MV-4-11 (cell line): ENCODE data around the gene DEFB132.
A peak's percentile ranks its signal among the peaks of the same experiment; 100 is the strongest.
"Not testable (repeated sequence)": the region's sequence is repeated elsewhere in the genome, so short reads cannot be mapped to it uniquely, and the experiment has no call there.

ENCODE experiments used
- DNase-seq: peaks from one replicate; lab custom pipeline; 2025; lab: John Stamatoyannopoulos, UW

Gene DEFB132

GRCh38 chr20:257419-257818, at the start of gene DEFB132:
Gene DEFB132, plus strand, starts transcription at chr20:257724. Its CDS starts 55 bp downstream, at chr20:257779.
- DNase-seq: no peak

- peak; percentile 56 for DNase-seq
Observed at GRCh38 chr20:208942-209566, 48.5 kb upstream of the DEFB132 start.

DNA sequence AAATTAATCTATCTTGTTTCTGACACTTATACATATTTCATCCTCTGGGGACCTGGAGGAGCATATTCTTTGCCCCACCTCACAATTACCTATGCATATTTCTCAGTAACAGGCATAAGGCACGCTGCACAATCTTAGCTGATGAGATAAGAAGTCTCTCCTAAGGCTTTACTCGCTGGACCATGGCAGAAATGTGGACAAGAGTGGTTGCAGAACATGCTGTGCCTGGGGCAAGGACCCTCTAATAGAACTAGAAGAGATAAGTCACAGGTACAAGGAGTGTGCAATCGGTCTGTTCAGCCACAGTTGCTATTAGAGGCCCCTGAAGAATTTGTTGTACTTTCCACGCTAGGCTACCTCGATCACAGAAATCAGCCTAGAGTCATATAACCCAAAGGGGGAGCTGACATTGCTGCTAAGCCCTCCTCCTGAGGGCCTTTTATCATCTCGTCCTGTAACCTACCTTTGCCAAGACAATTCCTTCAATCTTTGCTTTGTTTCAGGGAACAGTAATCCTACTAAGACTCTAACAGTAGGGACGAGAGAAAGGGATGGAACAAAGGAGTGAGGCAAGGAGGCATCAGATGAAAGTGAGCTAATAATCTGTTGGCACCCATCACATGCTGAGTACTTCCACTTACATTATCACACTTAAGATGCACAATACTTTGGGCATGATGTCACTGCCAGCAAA, 46.6 kb upstream of the DEFB132 start:
- no peak for DNase-seq

DNA sequence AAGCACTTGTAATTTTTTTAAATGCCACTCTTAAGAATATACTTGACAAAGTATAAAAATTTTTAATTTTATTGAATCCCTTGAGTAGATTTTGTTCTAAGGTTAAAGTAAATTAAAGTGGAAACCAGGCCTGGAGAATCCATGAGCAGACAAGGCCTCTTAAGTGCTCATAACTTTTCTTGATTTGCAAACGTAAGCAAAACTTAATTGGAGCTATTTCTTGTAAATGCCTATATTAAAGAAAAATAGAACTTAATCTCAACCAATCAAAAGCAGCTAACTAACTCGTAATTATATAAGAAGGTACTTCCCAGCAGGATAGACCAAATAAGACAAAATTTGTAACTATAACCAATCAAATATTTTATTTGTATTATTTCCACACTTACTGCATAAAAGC, 43.1 kb upstream of the DEFB132 start:
- no peak for DNase-seq

DNA sequence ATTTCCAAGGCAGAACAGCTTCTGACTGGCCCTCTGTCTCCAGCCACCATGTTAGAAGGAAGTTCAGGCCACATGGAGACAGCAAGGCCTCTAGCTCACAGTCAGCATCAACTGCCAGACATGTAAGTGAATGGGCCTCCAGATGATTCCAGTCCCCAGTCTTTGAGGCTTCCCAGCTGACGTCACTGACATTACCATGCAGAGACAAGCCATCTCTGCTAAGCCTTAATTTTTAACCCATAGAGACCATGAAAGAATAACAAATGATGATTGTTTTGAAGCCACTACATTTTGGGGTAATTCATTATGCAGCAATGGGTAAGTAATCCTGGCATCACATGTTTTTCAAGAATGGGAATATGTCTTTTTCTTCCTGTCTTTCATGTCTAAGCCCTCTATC, 41.7 kb upstream of the DEFB132 start:
- DNase-seq: no peak

DNA sequence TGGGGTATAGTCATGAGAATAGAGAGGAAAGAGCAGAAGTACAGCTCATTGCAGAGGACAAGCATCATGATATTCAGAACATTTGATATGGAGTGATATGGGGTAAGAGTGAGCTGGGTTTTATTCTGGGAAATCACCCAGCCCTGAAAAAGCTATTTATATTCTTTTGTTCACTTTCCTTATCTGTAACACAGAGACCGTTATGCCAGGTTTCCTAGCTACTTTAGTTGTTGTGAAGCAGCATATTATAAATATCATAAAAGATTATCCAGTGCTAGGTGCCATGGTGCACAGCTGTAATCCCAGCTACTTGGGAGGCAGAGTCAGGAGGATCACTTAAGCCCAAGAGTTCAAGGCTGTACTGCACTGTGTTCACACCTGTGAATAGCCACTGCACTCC, 40.3 kb upstream of the DEFB132 start:
- DNase-seq: no peak

DNA sequence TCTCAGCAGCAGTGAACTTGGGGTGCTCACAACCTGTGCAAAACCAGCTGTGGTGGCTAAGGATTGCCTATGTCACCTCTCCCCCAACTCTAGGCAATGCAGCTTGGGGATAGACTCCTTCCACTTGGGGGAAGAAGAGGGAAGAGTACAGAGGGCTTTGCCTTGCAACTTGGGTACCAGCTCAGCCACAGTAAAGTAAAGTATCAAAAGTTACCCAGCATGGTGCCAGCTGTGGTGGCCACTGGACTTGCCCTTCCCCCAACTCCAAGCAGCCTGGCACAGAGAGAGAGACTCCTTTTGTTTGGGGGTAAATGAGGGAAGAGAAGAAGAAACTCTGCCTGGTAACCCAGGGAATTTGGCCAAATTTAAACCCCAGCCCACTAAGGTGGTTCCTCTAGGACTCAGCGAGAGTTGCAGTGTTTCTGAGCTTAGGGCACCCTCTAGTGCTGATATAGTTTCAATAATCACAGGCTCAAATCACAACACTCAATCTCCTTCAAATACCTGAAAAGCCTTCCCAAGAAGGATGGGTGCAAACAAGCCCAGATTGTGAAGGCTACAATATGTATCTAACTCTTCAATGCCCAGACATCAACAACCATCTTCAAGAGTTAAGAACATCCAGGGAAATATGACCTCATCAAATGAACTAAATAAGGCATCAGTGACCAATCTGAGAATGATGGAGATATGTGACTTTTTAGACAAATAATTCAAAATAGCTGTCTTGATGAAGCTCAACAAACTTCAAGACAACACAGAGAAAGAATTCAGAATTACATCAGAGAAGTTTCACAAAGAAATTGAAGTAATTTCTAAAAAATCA, 38.0 kb upstream of the DEFB132 start:
- no peak for DNase-seq

DNA sequence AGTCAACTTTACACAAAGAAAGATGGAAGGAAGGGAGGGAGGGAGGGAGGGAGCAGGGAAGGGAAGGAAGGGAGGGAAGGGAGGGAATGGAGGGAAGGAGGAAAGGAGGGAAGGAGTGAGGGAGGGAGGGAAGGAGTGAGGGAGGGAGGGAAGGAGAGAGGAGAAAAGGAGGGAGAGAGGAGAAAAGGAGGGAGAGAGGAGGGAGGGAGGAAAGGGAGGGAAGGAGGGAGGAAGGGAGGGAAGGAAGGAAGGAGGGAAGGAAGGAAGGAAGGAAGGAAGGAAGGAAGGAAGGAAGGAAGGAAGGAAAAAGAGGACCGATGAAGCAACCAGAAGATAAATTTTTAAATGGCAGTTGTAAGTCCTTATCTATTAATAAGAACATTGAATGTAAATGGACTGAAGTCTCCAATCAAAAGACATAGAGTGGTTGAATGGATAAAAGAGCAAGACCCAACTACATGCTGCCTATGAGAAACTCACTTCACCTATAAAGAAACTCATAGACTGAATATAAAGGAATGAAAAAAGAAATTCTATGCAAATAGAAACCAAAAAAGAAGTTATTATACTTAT, 36.2 kb upstream of the DEFB132 start:
- no peak for DNase-seq

DNA sequence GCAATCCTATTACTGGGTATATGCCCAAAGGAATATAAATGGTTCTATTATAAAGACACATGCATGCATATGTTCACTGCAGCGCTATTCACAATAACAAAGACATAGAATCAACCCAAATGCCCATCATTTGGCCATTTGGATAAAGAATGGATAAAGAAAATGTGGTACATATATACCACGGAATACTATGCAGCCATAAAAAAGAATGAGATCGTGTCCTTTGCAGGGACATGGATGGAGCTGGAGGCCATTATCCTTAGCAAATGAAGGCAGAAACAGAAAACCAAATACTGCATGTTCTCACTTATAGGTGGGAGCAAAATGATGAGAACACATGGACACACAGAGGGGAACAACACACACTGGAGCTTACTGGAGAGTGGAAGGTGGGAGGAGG, 31.6 kb upstream of the DEFB132 start:
- DNase-seq: not testable (repeated sequence)

- no peak for DNase-seq
Observed at GRCh38 chr20:226958-227357, 30.6 kb upstream of the DEFB132 start, which contains the start of gene DEFB129. Gene DEFB129, plus strand, starts transcription at chr20:227258. Its CDS starts 31 bp downstream, at chr20:227289.

GRCh38 chr20:227439-228105, 30.0 kb upstream of the DEFB132 start:
- DNase-seq: peak; percentile 76

DNA sequence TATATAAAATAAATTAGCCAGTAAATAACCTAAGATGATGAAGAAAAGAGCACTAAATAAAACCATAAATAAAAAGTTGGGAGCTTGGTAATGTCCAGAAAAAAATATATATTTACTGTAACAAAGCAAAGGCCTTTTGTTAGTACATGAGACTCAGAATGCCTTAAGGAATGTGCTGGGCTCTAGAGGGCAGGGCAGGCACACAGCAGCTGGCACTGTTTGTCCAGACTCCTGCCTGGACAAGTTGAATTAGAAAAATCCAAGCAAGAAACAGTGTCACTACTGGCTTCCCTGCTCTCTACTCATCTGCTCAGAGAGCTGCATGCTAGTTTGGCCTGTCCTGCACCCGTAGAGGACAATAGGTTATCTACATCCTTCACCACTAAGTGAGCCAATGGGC, 21.6 kb upstream of the DEFB132 start:
- DNase-seq: no peak

- DNase-seq: peak; percentile 74
Observed at GRCh38 chr20:237489-237888, 20.0 kb upstream of the DEFB132 start.

DNA sequence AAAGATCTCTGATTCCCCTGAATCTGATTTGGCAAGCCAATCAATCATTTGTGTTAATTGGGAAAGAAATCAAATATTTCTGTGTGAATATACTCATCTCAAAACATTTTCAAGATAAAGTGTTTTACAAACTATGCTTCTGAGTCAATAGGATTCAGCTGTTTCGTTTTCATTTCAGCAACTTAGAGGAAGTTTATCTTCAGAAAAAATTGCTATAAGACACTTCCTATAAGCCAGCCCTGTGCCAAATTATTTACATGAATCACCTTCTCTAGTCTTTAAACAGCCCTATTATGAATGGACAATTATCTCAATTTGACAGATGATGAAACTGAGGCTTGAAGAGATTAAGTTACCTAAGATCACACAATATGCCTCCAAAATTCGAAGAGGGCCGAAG, 19.6 kb upstream of the DEFB132 start:
- DNase-seq: peak; percentile 59

- no peak for DNase-seq
Observed at GRCh38 chr20:242905-243304, 14.6 kb upstream of the DEFB132 start.

- no peak for DNase-seq
Observed at GRCh38 chr20:251354-251753, 6.2 kb upstream of the DEFB132 start.

GRCh38 chr20:252801-253200, 4.7 kb upstream of the DEFB132 start:
- DNase-seq: no peak

DNA sequence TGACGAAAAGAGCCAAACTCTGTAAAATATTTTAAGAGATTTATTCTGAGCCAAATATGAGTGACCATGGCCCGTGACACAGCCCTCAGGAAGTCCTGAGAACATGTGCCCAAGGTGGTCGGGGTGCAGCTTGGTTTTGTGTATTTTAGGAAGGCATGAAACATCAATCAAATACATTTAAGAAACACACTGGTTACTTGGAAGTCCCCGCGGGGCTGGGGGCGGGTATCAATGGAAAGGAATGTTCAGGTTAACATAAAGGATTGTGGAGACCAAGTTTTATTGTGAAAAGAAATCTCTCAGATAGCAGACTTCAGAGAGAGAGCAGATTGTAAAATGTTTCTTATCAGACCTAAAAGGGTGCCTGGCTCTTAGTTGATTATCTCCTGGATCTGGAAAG, 4.1 kb upstream of the DEFB132 start:
- not testable (repeated sequence) for DNase-seq

- DNase-seq: no peak
Observed at GRCh38 chr20:258269-258858, 840 bp downstream of the DEFB132 start.

- no peak for DNase-seq
Observed at GRCh38 chr20:258963-259362, 1.4 kb downstream of the DEFB132 start.

DNA sequence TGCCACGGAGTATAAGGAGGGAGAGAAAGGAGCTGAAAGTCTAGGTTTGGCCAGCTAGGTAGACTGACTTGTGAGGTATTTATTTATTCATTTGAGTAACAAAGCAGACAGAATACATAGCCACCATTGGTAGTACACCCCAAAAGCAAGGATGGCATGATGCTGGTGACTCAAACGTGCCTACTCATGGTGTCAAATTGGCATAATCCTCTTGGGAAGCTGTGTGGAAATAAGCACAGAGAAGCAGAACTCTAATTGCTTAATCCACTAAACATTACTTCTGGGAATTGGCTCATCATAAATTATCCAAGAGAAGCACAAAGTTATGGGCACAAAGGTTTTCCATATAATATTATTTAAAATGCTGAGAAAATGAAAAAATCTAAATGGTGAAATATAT, 2.5 kb downstream of the DEFB132 start:
- DNase-seq: no peak

DNA sequence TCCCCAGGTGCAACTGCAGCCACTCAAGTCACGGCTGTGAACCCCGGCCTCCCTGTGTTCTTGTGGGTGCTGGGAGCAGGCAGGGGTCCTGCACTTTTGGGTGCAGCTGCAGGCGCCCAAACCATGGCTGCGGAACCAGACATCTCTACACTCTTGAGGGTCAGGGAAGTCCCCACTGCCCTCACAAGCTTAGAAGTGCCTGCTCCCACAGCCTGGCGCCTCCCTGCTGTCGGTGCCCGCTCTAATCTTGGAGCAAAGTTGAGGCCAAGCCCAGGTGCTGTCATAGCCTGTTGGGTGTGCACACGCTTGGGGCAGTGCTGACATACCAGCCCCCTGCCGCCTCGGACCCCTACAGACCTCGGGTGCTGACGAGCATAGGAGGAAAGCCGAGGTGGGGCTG, 6.2 kb downstream of the DEFB132 start:
- DNase-seq: no peak
